ENCODE measurements around the gene AMDHD1.

GRCh38 chr12:95984682-95985081 is 41.6 kb downstream of the AMDHD1 start:
- TF ChIP-seq ZNF24 (IDR thresholded peaks at IDR 0.05), result no peak
- no peak for TF ChIP-seq NFXL1 (IDR thresholded peaks at IDR 0.05; ENCODE audit: borderline replicate concordance)
- no peak for TF ChIP-seq TAF1 (IDR thresholded peaks at IDR 0.05; ENCODE audit: borderline replicate concordance, low read depth, low read length)
- TF ChIP-seq CTCF (IDR thresholded peaks at IDR 0.05 in 2 of 3, conservative IDR thresholded peaks at IDR 0.05 in 1 of 3; ENCODE audit: control insufficient read depth in 2 of 3, extremely low read depth in 1 of 3, insufficient read depth in 1 of 3, low read depth in 3 of 3, low read length in 3 of 3), result no peak
- TF ChIP-seq JUNB (IDR thresholded peaks at IDR 0.05), result no peak
- TF ChIP-seq, protein P1, sequence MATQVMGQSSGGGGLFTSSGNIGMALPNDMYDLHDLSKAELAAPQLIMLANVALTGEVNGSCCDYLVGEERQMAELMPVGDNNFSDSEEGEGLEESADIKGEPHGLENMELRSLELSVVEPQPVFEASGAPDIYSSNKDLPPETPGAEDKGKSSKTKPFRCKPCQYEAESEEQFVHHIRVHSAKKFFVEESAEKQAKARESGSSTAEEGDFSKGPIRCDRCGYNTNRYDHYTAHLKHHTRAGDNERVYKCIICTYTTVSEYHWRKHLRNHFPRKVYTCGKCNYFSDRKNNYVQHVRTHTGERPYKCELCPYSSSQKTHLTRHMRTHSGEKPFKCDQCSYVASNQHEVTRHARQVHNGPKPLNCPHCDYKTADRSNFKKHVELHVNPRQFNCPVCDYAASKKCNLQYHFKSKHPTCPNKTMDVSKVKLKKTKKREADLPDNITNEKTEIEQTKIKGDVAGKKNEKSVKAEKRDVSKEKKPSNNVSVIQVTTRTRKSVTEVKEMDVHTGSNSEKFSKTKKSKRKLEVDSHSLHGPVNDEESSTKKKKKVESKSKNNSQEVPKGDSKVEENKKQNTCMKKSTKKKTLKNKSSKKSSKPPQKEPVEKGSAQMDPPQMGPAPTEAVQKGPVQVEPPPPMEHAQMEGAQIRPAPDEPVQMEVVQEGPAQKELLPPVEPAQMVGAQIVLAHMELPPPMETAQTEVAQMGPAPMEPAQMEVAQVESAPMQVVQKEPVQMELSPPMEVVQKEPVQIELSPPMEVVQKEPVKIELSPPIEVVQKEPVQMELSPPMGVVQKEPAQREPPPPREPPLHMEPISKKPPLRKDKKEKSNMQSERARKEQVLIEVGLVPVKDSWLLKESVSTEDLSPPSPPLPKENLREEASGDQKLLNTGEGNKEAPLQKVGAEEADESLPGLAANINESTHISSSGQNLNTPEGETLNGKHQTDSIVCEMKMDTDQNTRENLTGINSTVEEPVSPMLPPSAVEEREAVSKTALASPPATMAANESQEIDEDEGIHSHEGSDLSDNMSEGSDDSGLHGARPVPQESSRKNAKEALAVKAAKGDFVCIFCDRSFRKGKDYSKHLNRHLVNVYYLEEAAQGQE (IDR thresholded peaks at IDR 0.05; ENCODE audit: low read depth, low read length), result no peak
- TF ChIP-seq EP300 (IDR thresholded peaks at IDR 0.05; ENCODE audit: borderline replicate concordance in 1 of 2, control insufficient read depth in 1 of 2, low read depth in 2 of 2, low read length in 2 of 2), result no peak
- TF ChIP-seq ZBTB4 (CRISPR knock-in tag; IDR thresholded peaks at IDR 0.05), result no peak
- TF ChIP-seq RAD21 (IDR thresholded peaks at IDR 0.05; ENCODE audit: insufficient read depth, low read depth, low read length), result no peak
- TF ChIP-seq, protein P2, sequence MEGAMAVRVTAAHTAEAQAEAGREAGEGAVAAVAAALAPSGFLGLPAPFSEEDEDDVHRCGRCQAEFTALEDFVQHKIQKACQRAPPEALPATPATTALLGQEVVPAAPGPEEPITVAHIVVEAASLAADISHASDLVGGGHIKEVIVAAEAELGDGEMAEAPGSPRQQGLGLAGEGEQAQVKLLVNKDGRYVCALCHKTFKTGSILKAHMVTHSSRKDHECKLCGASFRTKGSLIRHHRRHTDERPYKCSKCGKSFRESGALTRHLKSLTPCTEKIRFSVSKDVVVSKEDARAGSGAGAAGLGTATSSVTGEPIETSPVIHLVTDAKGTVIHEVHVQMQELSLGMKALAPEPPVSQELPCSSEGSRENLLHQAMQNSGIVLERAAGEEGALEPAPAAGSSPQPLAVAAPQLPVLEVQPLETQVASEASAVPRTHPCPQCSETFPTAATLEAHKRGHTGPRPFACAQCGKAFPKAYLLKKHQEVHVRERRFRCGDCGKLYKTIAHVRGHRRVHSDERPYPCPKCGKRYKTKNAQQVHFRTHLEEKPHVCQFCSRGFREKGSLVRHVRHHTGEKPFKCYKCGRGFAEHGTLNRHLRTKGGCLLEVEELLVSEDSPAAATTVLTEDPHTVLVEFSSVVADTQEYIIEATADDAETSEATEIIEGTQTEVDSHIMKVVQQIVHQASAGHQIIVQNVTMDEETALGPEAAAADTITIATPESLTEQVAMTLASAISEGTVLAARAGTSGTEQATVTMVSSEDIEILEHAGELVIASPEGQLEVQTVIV (IDR thresholded peaks at IDR 0.05; ENCODE audit: borderline replicate concordance, partially characterized antibody), result no peak
- TF ChIP-seq MEF2A (IDR thresholded peaks at IDR 0.05; ENCODE audit: insufficient read depth, low read depth, low read length), result no peak
- no peak for TF ChIP-seq EZH2 (IDR thresholded peaks at IDR 0.05; ENCODE audit: borderline replicate concordance, control insufficient read depth, low read depth, low read length)

Data from GM12878 (cell line).